AML-193 (cell line): ENCODE data around the gene HAVCR1.

Experiments used
- DNase-seq, 2 experiments: peaks; one replicate each; lab custom pipeline; 2025; lab: John Stamatoyannopoulos, UW

The HAVCR1 gene

GRCh38 chr5:156991714-156992113 lies 67.2 kb downstream of the HAVCR1 start:
- DNase-seq, result no peak

- no peak for DNase-seq
These were observed 74.9 kb downstream of the HAVCR1 start for GRCh38 chr5:156984064-156984463.

- peak in 1 of 2 experiments; percentile 0 for DNase-seq
These were observed 77.4 kb downstream of the HAVCR1 start for GRCh38 chr5:156981481-156981880.
